ENCODE data around the gene SLC8B1.

GRCh38 chr12:113347892-113348291 lies 13.0 kb upstream of the SLC8B1 start:
- TF ChIP-seq POLR2A (IDR thresholded peaks at IDR 0.05; ENCODE audit: low read depth, low read length) (no peak), MAFK (IDR thresholded peaks at IDR 0.05; ENCODE audit: low read depth, low read length) (no peak)

Measured in IMR-90 (cell line).